ENCODE results near the gene HLA-DMA.

The HLA-DMA gene

DNA sequence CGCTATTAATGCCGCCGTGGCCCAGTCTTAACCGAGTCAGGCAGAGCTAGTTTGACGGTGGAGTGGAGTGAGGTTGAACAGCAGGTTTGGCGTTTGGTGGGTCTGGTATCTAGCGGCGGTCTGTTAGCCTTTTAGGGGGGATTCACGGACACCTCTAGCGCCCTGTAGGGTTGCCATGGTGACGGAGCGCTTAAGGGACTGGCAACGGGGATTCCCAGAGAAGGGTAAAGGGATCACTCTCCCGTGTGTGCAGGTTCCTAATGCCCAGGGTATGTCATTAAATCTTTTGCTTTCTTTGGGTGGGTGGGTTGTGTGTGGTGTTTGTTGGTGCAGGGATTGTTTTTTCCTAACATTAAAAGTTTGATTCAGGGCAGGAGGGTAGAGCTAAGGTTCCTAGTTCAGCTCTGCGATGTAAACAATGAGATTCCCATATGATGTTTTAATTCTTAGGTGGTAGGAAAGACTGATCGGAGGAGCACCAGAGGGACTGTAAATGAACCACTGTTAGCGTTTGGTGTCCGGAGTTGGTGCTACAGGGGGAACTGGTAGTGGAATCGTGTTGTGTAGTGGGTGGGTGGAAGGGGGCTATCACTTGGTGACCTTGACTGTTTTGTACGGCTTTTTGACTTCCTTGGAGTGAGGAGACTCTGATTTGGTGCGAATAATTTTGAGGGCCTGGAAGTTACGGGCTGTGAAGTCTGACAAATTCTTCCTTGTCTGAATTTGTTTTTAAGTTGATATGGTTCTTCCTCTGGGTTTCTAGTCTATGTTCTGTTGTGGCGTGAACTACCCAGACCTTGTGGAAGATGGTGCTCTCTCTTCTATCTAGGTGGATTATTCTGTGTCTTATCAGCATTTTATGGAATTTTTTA lies 20.5 kb upstream of the HLA-DMA start:
- POLR2A ChIA-PET, result interaction anchor here (1.5 to 10.4 kb wide), 14 partner anchors 9 to 1309 kb away, joined by 3 to 369 read pairs (median 18); partner anchors contain the start of genes GPANK1, HLA-DMA, HLA-DMB and HSPA1A

DNA sequence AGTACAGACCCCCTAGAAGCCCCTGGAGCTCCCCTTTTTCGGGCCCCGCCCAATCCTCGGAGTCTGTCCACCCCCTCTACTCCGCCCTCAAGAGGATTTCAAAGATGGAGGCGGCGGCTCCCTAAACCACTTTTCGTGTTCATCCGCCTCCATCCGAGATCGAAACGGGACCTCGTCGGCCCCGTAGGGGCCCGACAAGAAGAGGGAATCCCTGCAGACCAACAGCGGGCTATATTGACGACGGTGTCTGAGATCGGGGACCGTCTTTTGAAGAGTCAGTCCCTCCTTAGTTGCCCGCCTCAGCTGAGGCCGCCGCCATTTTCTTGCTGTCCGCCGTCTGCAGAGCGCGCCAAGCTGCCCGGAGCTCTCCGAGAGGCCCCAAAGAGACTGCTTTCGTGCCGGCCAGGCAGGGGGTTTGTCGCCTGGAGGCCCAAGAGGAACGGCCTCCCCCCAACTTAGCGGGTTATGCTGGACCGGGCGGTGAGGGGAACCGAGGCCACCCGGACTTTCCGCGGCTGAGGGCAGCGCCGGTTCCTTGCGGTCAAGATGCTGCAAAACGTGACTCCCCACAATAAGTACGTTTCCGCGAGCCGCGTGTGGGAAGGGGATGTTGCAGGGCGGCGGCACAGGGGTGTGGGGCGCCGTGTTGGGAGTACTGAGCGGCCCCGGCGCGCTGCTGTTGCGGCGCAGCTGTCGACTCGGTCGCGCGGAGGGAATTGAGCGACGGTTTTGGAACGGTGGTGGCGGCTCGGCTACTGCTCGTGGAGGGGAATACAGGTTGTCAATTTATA lies 19.7 kb upstream of the HLA-DMA start:
- TF ChIP-seq HDGF (IDR thresholded peaks at IDR 0.05; ENCODE audit: borderline replicate concordance), result peak; percentile 35; the same call in 1 of the 2 replicates
- no peak for TF ChIP-seq SP1 (IDR thresholded peaks at IDR 0.05)
- no peak for TF ChIP-seq LEF1 (IDR thresholded peaks at IDR 0.05; ENCODE audit: borderline replicate concordance)
- TF ChIP-seq ARNT (IDR thresholded peaks at IDR 0.05), result 0 out of 2 replicates have a peak, but pooled peaks have one; percentile 3
- peak; percentile 81 for TF ChIP-seq NFRKB (IDR thresholded peaks at IDR 0.05)
- TF ChIP-seq, protein P1, sequence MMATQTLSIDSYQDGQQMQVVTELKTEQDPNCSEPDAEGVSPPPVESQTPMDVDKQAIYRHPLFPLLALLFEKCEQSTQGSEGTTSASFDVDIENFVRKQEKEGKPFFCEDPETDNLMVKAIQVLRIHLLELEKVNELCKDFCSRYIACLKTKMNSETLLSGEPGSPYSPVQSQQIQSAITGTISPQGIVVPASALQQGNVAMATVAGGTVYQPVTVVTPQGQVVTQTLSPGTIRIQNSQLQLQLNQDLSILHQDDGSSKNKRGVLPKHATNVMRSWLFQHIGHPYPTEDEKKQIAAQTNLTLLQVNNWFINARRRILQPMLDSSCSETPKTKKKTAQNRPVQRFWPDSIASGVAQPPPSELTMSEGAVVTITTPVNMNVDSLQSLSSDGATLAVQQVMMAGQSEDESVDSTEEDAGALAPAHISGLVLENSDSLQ (IDR thresholded peaks at IDR 0.05), result no peak
- DNase-seq (ENCODE audit: extremely low spot score), result no peak
- ChIA-PET POLR2A (interaction anchor here (0.7 to 10.4 kb wide), 57 partner anchors 10 to 1308 kb away, joined by 3 to 369 read pairs (median 5); partner anchors contain the start of genes BAK1, CUTA, FKBPL and GPANK1), CTCF (interaction anchor here (1.1 to 4.1 kb wide), 6 partner anchors 12 to 134 kb away, joined by 3 to 33 read pairs (median 8); partner anchors contain the start of genes HLA-DMA and TAP2)

More for the DNA sequence above, 20.5 kb upstream of the HLA-DMA start:
- no peak for DNase-seq (ENCODE audit: extremely low spot score)
- TF ChIP-seq NFRKB (IDR thresholded peaks at IDR 0.05) (no peak), FOXK2 (IDR thresholded peaks at IDR 0.05) (no peak), ZNF384 (IDR thresholded peaks at IDR 0.05) (no peak), LEF1 (IDR thresholded peaks at IDR 0.05; ENCODE audit: borderline replicate concordance) (no peak), L3MBTL2 (conservative IDR thresholded peaks at IDR 0.05) (no peak), ARNT (IDR thresholded peaks at IDR 0.05) (no peak)
- CTCF ChIA-PET, result interaction anchor here (2.2 kb wide), 1 partner anchor 11 kb away, joined by 19 read pairs; no protein-coding TSS in a partner anchor

DNA sequence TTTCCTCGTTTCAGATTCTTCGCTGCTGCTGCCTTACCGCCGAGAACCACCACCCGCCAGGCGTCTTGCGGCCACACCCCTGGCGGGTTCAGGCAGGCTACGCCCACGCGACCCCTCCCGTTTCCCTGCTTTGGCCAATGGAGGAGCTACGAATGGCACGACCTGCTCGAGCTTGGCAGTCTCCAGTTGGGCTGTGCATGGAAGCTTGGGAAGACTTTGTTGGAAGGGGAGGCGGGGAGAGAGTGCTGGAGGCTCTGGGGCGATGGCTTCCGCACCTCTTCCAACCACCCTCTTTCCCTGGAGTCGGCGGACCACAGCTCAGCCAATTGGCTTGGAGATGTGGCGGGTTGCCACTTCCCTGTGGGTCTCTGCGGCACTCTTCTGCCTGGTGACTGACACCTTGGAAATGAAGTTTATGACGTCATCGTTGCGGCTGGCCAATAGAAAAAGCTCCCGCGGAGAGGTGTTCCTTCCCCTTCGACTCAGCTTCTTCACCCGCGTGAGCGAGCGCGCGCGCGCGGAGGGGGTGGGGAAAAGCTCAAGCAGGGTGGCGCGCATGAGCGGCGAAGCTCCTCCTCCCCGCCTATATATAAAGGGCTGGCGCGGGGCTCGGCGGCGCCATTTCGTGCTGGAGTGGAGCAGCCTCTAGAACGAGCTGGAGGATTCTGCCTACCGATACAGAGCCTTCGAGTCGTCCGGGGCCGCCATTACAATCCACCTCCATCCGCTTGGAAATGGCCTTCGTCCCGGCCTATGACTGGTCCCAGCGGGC lies 18.9 kb upstream of the HLA-DMA start:
- CTCF ChIA-PET, result interaction anchor here (0.6 to 4.1 kb wide), 7 partner anchors 12 to 462 kb away, joined by 3 to 33 read pairs (median 6); partner anchors contain the start of genes HLA-DMA and TAP2
- DNase-seq (ENCODE audit: extremely low spot score), result peak; percentile 91

DNA sequence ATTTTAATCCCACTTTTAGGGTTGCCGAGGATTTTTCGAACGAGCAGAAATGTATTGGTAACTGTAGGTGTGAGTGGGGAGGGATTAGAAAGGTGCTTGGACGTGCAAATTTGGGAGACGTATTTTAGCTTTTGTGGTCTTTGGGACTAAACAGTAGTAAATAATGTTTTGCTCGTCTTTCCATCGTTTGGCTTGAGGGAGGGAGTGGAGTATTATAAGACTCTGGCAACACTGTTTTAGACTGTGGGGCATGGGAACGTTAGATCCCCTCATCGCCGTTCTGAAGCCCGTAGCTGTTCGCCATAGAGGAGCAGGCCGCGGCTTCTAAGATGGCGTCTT lies 18.3 kb upstream of the HLA-DMA start:
- TF ChIP-seq L3MBTL2 (conservative IDR thresholded peaks at IDR 0.05) (peak; percentile 3; the same call in 1 of the 2 replicates), NFRKB (IDR thresholded peaks at IDR 0.05) (peak; percentile 90), FOXA1 (IDR thresholded peaks at IDR 0.05) (no peak)
- CTCF ChIA-PET, result interaction anchor here (0.6 to 4.1 kb wide), 6 partner anchors 13 to 463 kb away, joined by 3 to 33 read pairs (median 6); partner anchors contain the start of genes HLA-DMA and TAP2
- POLR2A ChIA-PET, result interaction anchor here (0.7 to 10.4 kb wide), 46 partner anchors 8 to 1316 kb away, joined by 3 to 369 read pairs (median 6); partner anchors contain the start of genes APOM, B3GALT4, BAK1 and CUTA
- no peak for DNase-seq (ENCODE audit: extremely low spot score)

More for the DNA sequence above, 18.9 kb upstream of the HLA-DMA start:
- POLR2A ChIA-PET, result interaction anchor here (0.5 to 10.4 kb wide), 70 partner anchors 9 to 1316 kb away, joined by 3 to 369 read pairs (median 4); partner anchors contain the start of genes APOM, B3GALT4, BAK1 and CUTA
- TF ChIP-seq L3MBTL2 (conservative IDR thresholded peaks at IDR 0.05) (peak; percentile 81), HDGF (IDR thresholded peaks at IDR 0.05; ENCODE audit: borderline replicate concordance) (peak; percentile 95), ZNF384 (IDR thresholded peaks at IDR 0.05) (no peak), CTBP1 (IDR thresholded peaks at IDR 0.05; ENCODE audit: borderline replicate concordance) (peak; percentile 28; the same call in 1 of the 2 replicates), NFRKB (IDR thresholded peaks at IDR 0.05) (no peak; the same call in 1 of the 2 replicates), SUZ12 (IDR thresholded peaks at IDR 0.05) (no peak), ELF4 (IDR thresholded peaks at IDR 0.05) (peak; percentile 98)
- TF ChIP-seq, protein P1 (IDR thresholded peaks at IDR 0.05), result peak; percentile 97

DNA sequence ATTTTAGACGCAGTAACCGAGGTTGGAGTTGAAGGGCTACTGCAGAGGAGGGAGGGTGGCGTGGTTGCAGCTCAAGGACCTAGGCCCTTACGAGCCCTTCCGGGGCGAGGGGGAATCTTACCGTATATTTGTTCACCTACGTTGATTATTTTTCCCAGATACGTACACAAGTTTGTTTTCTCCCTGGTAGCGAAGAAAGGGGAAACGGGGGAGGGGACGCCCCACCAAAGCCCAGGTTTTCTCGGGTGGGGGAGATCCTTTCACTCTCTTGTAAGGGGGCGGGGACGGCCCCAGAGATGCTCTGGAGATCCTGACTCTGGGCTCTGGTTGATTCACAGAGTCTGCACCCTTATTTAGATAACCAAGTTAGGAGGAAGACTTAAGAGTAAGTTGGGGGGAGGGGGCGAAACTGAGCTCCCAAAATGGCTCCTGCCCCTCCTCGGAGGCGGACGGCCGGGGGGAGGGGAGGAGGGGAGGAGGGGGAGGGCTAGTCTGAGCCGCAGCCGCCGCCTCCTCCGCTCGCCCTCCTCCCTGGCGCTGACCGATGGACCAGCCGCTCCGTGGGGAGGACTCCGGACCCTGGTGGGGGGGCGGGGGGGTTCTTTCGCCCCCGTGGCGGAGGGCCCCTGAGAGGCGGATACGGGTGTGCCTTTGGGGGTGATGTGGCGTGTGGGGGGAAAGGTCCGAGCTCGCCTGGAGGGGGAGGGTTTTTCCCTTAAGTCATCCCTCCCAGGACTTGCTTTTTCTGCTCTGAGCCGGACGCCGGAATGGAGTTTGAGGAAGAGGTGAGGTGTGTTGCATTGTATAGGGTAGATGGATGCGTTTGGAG lies 17.7 kb upstream of the HLA-DMA start:
- TF ChIP-seq SP1 (IDR thresholded peaks at IDR 0.05) (no peak), TARDBP (IDR thresholded peaks at IDR 0.05) (no peak), FOXM1 (IDR thresholded peaks at IDR 0.05; ENCODE audit: borderline replicate concordance) (no peak; the same call in 1 of the 2 replicates), NFRKB (IDR thresholded peaks at IDR 0.05) (no peak; the same call in 1 of the 2 replicates), ELF4 (IDR thresholded peaks at IDR 0.05) (0 out of 2 replicates have a peak, but pooled peaks have one; percentile 29), ZNF384 (IDR thresholded peaks at IDR 0.05) (no peak)
- DNase-seq (ENCODE audit: extremely low spot score), result no peak
- ChIA-PET POLR2A (interaction anchor here (0.7 to 10.4 kb wide), 21 partner anchors 8 to 1156 kb away, joined by 3 to 369 read pairs (median 8); partner anchors contain the start of genes B3GALT4, HLA-DMA, HLA-DMB and HSD17B8), CTCF (interaction anchor here (2.1 to 4.1 kb wide), 3 partner anchors 14 to 132 kb away, joined by 7 to 33 read pairs (median 9); partner anchors contain the start of gene TAP2)
